Smooth muscle cell of the brain vasculature (primary cell): ENCODE data around the gene PRKCH.

ENCODE experiments used
- DNase-seq: peaks from one replicate; pipeline ENCODE4 v3.0.0-alpha.2; 2012; ENCODE audit warnings: low read depth, low spot score

The PRKCH gene

GRCh38 chr14:61420326-61420725 lies 98.9 kb downstream of the PRKCH start:
- peak; percentile 36 for DNase-seq

DNA sequence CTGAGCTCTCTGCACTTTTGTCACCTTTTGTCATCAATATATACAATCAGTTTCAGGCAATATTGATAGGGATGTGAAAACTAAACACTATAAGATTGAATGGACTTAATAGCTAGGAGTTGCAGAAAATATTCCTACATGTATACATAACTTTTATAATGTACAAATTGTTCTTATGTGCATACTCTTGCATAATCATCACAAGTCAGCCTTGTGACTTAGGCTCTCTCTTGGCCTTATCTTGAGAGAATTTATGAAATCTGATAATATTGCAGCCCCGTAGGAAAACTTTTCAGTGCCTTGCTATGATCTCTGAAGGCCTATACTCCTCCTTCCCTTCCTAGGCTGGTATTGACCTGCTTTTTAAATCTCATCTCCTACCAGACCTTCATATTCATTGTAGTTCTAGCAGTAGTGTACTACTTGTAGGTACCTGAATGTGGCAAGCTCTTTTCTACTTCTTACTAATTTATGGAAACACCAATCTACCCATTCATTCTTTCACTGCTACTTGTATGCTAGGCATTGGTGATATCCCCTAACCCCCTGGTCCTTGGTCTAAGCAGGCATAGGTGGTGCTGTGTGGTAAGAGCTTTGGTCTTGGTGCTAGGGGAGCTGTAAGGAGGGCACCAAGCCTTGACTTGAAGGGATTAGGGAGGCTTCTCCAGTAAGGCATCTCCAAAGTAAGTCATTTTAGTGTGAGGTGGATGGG lies 100.0 kb downstream of the PRKCH start:
- DNase-seq, result no peak

GRCh38 chr14:61426048-61426447 lies 104.7 kb downstream of the PRKCH start:
- no peak for DNase-seq

GRCh38 chr14:61428261-61428660 lies 106.9 kb downstream of the PRKCH start:
- no peak for DNase-seq

- DNase-seq, result no peak
Measured at GRCh38 chr14:61429316-61429715, 107.9 kb downstream of the PRKCH start.

DNA sequence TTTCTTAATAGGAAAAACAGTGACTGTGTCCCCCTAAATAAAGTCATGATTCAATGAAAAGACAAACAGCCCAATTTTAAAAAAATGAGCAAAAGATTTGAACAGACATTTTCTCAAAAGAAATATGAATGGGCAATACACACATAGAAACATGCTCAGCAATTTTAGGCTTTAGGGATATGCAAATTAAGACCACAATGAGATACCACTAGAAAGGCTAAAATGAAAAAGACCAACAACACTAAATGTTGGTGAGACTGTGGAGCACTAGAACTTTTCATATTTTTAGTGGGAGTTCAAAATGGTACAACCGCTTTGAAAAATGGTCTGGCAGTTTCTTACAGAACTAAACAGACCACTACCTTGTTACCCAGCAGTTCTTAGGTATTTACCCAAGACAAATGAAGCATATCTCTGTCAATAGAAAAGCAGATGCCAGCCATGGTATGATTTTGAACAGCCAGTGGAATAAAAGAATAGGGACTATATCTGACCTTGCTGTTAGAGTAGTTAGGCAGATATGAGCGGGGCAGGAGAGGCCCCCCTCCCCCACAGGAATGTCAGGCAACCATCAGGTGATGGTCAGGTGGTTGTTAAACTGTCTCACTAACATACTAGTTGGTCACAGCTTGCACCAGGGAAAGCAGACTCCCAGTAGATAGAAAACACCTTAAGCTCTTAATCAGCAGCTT lies 108.8 kb downstream of the PRKCH start:
- no peak for DNase-seq

DNA sequence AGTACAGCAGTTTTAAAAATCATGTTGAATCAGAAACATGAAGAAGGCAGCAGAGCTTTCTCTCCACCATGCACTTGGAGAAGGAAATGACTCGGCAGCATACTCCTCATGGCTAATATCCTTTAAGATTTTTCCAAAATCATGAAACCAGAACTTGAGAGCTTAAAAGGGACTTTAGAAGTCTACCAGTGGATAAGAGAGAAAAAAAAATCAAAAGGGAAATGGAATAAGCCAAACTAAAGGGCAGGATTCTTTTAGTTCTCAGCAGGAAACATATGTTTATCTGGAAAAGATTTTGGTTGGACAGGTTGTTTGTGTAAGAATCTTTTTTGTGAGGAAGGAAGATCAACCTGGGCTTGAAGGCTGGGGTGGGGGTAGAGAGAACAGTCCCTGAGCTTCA lies 111.8 kb downstream of the PRKCH start:
- DNase-seq, result no peak

GRCh38 chr14:61433828-61434227 lies 112.4 kb downstream of the PRKCH start:
- DNase-seq, result no peak

GRCh38 chr14:61434311-61434710 lies 112.9 kb downstream of the PRKCH start:
- DNase-seq, result no peak

DNA sequence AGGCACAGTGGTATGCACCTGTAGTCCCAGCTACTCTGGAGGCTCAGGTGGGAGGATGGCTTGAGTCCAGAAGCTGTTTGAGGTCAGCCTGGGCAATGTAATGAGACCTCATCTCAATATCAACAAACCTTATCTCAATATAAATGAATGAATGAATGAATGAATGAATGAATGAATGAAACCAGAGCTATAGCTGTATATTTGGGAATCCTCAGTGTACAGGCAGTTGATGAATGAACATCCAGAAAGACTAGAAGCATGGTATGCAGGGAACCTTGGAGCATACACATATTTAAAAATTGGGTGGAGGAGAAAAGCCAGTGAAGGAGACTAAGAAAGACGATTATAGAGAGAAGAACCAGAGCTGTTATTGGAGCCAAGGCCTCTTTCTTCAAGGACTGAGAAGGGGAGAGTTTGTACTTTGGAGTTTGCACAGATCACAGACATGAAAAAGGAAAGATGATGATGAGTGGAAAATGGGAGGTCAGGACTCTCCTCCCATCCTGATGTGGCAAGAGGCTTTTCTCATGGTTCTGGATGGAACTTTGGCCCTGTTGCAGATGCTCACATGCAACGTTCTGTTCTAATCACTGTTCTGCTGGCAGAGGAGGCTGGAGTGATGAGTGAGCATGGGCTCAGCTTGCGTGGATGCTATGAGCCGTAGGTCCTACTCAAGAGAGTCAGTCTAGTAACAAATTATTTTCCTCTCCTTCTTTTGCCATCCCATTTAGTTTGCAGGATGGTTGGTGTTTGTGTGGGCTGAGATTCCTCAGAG lies 114.4 kb downstream of the PRKCH start:
- no peak for DNase-seq

GRCh38 chr14:61437381-61437780 lies 116.0 kb downstream of the PRKCH start:
- DNase-seq, result no peak

- no peak for DNase-seq
Measured at GRCh38 chr14:61438036-61438435, 116.7 kb downstream of the PRKCH start.

DNA sequence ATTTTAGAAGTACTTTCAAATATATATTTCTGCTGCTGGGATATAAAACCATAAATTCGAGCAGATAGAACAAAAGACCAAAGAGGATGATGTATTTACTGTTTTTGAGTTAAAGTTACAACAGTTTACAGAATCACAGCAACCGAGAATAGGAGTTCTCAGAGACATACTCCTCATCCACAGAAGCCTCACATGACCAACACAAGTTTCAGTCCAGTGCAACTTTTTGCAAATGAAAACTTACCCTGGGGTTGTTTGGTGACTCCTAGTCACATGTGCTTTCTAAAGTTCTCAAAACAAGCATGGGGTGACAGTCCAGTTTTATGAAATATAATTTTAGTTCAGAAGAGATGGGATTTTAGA lies 117.1 kb downstream of the PRKCH start:
- no peak for DNase-seq

- peak; percentile 74 for DNase-seq
Measured at GRCh38 chr14:61438860-61439765, 117.7 kb downstream of the PRKCH start.

GRCh38 chr14:61439779-61440418 lies 118.5 kb downstream of the PRKCH start:
- no peak for DNase-seq

DNA sequence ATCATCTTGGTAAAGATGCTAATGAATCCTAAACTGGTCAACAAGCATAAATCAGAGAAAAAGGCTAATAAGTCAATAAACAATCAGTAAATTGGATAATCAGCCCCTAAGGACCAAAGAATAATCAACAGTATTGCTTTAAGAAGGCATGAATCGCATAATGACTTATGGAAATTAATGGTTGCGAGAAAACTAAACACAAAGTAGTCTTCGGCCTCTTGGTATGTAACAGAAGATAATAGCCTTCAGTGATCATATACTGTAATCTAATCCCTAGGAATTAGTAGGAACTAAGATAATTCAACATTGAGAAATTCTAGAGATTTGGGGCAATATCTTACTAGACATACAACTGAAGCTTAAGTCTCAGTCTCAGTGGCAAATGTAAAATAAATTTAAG lies 122.1 kb downstream of the PRKCH start:
- DNase-seq, result no peak

- no peak for DNase-seq
Measured at GRCh38 chr14:61444215-61444768, 122.9 kb downstream of the PRKCH start.

GRCh38 chr14:61451491-61451890 lies 130.1 kb downstream of the PRKCH start:
- no peak for DNase-seq

DNA sequence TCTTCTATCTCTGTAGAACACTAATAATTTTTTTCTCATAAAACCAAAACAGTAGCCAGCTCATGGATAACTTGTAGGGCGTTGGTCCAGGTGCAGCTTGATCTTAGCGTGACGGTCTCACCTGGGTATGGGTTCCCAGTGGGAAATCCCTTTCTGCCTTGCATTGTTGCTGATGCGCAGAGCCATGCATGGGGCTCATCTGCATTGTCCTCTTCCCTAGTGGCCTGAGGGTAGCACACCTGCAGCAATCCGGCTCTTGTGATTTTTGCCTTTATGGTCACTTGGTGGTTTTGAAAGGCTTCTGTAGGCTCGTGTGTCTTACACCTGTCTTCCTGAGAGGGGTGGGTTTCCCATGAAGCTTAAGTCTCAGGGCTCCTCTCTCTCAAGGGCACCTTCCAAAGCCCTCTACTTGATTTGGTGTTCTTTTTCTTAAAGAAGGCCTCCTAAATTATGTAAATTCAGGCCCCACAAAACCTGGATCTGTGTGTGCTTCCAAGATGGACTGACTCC lies 130.6 kb downstream of the PRKCH start:
- no peak for DNase-seq

DNA sequence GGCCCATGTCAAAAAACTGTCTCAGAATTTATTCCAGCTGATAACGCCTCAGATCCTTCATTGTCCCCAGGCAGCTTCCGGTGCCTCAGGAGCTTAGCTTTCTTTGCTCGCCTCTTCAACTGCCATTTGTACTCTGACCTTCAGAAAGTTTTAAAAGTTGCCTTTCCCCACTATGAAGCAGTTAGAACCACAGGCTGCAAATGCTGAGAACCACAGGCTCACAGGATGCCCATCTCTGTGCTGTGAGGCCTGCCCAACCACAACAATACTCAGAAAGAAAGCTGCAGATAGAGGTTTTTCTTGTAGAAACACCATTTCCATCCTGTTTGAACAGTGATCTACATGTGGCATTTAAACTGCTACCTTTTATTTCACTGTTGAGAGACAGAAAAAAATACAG lies 131.1 kb downstream of the PRKCH start:
- no peak for DNase-seq
